ENCODE results near the gene SRP19.

- no peak for TF ChIP-seq CTCF (IDR thresholded peaks at IDR 0.05)
- TF ChIP-seq POLR2A (IDR thresholded peaks at IDR 0.05), result no peak
Measured at GRCh38 chr5:112847306-112847705, 13.8 kb upstream of the SRP19 start.

Measured in heart left ventricle (tissue), 13 donors.